Heart left ventricle (tissue), 13 donors: ENCODE results near the gene LRRC3.

Experiments used
- CTCF ChIP-seq, 12 donors: fragments of 200-600 bp; sonication (generic) in 4 of 12; IDR thresholded peaks; one replicate each; pipeline versions ENCODE4 v1.5.0 to v1.8.0; 2018 to 2022; ENCODE audit warnings: antibody characterized with exemption in 12 of 12, mild to moderate bottlenecking in 5 of 12
- POLR2A ChIP-seq, 2 donors: fragments of 450-650 bp; IDR thresholded peaks; one replicate each; pipeline ENCODE4 v1.6.1; 2017; ENCODE audit warnings: antibody characterized with exemption in 2 of 2, mild to moderate bottlenecking in 2 of 2, moderate library complexity in 2 of 2
- donor health status: ischemic (EF 13 %, LVEDD 7.1; RV severe dilation, severe dysfunction).
- donor health status: DM: no; HTN: yes; CAD: no.
- donor health status: DM: no; HTN: no; CAD: no.
- donor health status: ischemic (EF 25% LVEDD 6.9; RV normal size, moderate dysfunction).
- donor health status: ischemic (EF 25% LVEDD 5.7; RV mildly dilated, moderate dysfunction).
- donor health status: ischemic (EF 35%, LVEDD 5.7; RV mildly dilated, moderate dysfunction).
- donor health status: nonischemic (EF 11% LVEDD 7.7; RV severe dilation, severe dysfunction).
- donor health status: DM: yes; HTN: yes; CAD: no.
- donor health status: PGD.
- donor health status: ischemic (EF 29% LVEDD 5.4; RV normal size, mild dysfunction).
- donor health status: nonischemic (EF 23%, LVEDD 6.1; RV moderate dilation, normal function).

- TF ChIP-seq CTCF (IDR thresholded peaks at IDR 0.05) (no peak), POLR2A (IDR thresholded peaks at IDR 0.05) (no peak)
Measured at GRCh38 chr21:44418876-44419230, 36.5 kb upstream of the LRRC3 start.
